GM10248 (cell line): Measurements from ENCODE around the gene ARHGEF7.

ENCODE experiments used
- CTCF ChIA-PET: fragments of 300-600 bp; sonication (Branson Sonifier 250); formaldehyde crosslinking; extraction: SDS; loops from one replicate; lab custom pipeline; 2021; ENCODE audit warnings: antibody characterized with exemption; lab: Yijun Ruan, JAX
- POLR2A ChIA-PET: fragments of 350-650 bp; sonication (Branson Sonifier 250); formaldehyde crosslinking; extraction: SDS; loops from one replicate; lab custom pipeline; 2020; ENCODE audit warnings: antibody characterized with exemption; lab: Yijun Ruan, JAX
- DNase-seq: peaks from one replicate; pipeline ENCODE4 v3.0.0; 2012; ENCODE audit errors: extremely low spot score
- TF ChIP-seq, protein P1 (sequence below): IDR thresholded peaks from 2 replicates; pipeline ENCODE4 v1.5.1; 2012; ENCODE audit warnings: mild to moderate bottlenecking, low read depth; ENCODE audit errors: extremely low read depth, missing control alignments, control extremely low read depth

Gene ARHGEF7

DNA sequence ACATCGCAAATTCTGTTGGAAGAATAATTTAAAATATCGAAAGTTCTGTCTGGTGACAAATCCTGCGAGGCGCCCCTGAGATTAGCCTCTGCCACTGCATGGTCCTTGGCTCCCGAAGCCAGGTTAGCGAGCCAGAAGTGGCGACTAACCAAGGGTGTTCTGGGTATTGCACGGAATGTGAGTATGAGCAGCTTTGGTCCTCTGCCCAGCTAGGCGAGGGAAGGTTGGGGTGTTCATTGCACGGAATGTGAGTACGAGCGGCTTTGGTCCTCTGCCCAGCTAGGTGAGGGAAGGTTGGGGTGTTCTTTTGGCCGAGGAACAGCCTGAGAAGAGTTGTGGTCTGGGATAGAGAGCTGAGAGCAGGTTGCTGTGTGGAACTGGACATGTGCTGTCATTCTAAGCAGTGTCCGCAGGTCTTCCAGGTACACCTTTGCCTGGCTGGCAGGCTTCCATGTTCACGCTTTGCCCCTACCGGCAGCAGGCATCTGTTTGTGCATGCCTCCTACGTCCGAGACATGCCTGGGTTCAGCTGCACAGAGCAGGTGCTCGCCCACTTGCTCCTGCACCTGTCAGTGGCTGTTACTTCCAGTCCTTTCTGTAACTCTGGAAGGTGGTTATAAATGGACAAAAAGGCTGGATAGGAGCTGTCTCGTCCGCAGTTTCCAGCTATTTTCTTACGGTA, 187.1 kb downstream of the ARHGEF7 start:
- ChIA-PET CTCF (interaction anchor here (1.4 kb wide), 1 partner anchor 235 kb away, joined by 3 read pairs; no protein-coding TSS in a partner anchor), POLR2A (no interaction called here)
- TF ChIP-seq, protein P1, sequence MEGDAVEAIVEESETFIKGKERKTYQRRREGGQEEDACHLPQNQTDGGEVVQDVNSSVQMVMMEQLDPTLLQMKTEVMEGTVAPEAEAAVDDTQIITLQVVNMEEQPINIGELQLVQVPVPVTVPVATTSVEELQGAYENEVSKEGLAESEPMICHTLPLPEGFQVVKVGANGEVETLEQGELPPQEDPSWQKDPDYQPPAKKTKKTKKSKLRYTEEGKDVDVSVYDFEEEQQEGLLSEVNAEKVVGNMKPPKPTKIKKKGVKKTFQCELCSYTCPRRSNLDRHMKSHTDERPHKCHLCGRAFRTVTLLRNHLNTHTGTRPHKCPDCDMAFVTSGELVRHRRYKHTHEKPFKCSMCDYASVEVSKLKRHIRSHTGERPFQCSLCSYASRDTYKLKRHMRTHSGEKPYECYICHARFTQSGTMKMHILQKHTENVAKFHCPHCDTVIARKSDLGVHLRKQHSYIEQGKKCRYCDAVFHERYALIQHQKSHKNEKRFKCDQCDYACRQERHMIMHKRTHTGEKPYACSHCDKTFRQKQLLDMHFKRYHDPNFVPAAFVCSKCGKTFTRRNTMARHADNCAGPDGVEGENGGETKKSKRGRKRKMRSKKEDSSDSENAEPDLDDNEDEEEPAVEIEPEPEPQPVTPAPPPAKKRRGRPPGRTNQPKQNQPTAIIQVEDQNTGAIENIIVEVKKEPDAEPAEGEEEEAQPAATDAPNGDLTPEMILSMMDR = no peak
- no peak for DNase-seq

DNA sequence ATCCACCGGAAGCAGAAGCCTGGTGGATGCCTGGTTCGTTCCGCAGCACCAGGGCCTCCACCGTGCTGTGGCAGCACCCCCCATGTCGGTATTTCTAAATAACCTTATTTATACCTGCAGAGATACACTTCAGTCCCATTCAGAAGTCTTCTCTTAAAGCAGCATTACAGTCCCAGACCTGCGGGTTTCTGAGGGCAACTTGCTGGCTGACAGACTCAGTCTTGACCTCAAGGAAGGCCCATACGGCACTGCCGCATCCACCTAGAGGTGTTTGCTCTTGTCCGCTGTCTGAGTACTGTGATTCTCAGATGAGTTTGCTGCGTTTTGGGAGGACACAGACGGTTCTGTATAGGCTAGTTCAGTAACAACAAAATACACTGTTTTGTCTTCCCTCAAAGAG, 188.4 kb downstream of the ARHGEF7 start:
- TF ChIP-seq, protein P1 = no peak
- CTCF ChIA-PET = interaction anchor here (1.4 kb wide), 1 partner anchor 236 kb away, joined by 3 read pairs; no protein-coding TSS in a partner anchor
- no peak for DNase-seq
- POLR2A ChIA-PET = no interaction called here

DNA sequence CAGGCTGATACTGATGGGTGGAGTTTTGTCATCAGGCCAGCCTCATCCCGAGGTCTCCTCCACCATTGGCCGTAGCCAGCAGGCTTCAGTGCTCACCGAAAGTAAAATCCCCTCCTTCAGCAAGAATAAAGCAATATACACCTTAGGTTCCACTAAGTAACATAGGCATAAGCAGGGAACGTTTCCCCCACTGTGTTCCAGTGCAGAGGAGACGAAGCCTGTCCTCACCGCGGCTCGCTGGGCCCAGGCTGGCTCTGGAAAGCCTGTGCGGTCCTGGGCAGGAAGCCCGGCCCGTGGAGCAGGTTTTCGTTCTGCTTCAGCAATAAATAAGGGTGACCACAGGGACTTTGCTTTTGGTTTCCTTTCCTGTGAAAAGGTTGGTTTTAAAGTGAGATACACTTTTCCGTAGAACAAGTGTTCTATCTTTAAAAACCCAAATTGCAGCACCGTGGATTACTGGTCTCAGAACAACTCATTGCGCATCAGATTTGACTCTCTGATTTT, 189.0 kb downstream of the ARHGEF7 start:
- POLR2A ChIA-PET = no interaction called here
- CTCF ChIA-PET = no interaction called here
- DNase-seq = peak; percentile 57
- TF ChIP-seq, protein P1 = no peak

DNA sequence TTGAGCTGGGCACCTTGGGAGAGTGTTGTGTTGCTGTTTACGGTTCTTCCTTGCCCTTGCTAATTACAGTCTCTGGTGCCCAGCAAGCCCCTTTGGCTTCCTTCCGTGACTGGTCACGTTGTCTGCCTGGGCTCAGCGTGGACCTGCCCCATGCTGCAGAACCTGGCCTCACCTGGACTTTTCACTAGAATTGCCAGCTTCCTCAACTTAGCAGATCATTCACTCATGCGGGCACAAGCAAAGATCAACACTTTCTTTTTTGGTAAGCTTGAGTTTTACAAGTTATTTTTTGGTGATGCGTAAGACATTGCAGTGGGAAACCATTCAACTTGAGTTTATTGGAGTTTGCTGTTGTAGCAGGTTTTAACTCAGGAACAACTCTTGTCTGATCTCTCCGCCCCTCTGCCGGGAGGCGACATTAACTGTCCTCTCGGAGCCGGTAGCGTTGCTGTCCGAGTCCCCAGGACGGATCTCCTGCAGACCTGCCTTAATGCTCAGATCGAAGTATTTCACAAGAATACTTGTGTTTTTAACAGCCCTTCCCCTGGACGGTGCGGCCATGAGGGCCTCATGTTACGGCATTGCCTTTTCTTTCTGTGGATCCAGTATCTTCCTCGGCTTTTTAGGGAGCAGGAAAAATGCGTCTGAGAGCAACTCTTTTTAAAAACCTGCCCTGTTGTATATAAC, 189.6 kb downstream of the ARHGEF7 start:
- DNase-seq = no peak
- ChIA-PET CTCF (interaction anchor here (1.3 kb wide), 1 partner anchor 27 kb away, joined by 3 read pairs; no protein-coding TSS in a partner anchor), POLR2A (interaction anchor here (0.6 kb wide), 1 partner anchor 1269 kb away, joined by 3 read pairs; no protein-coding TSS in a partner anchor)
- TF ChIP-seq, protein P1 = no peak

DNA sequence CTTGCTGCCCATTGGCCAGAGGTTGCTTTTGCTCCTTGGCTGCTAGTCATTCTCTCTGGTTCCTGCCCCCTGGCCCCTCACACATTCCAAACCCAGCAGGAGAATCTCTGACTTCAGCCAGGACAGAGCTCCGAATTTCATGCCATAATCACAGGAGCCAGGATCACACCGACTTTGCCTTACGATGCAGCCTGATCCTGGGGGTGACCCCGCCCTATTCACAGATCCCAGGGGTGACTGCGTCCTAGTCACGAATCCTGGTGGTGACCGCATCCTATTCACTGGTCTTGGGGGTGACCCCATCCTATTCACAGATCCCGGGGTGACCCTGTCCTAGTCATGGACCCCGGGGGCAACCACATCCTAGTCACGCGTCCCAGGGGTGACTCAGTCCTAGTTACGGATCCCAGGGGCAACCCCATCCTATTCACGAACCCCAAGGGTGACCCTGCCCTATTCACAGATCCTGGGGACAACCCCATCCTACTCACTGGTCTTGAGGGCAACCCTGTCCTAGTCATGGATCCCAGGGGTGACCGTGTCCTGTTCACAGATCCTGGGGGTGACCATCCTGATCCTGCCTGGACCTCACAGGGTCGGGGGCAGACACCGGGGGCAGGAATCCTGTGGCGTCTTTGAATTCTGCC, 198.0 kb downstream of the ARHGEF7 start:
- TF ChIP-seq, protein P1 = no peak
- CTCF ChIA-PET = no interaction called here
- POLR2A ChIA-PET = no interaction called here
- DNase-seq = no peak

DNA sequence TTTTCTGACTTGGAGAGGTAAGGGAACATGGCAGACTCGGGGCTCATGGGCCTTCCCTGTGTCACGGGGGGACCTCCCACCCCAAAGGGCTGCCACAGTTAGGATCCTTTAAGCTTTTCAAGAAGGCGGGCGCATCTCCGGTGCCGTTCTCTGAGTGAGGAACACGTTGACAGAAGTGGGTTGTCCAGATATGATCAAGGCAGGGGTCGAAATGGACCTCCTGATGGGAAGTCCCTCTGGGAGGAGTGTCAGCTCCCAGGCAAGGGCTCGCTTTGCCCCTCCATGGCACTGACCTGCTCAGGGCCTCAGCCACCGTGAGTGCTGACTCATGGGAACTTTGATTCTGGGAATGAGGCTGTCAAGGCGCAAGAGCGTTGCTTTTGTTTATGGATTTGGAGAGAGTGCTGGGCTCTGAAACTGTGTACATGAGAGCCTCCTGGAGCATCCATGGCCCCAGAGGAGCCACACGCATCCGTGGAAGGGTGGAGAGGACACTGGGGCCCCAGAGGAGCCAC, 198.9 kb downstream of the ARHGEF7 start:
- POLR2A ChIA-PET = no interaction called here
- CTCF ChIA-PET = no interaction called here
- TF ChIP-seq, protein P1 = no peak
- no peak for DNase-seq
